Natural killer cell treated with Interleukin-12 subunit alpha and Interleukin-12 subunit beta and Interleukin-15 and Interleukin-18, amount 100 ng/mL, for 72 hours (primary cell): ENCODE results near the gene MBP. TPM values are rescaled to one million over a fixed set of nuclear protein-coding genes. Genes with fewer than 3 reads are reported as not detected.

ENCODE experiments used
- ATAC-seq, 2 donors: fragments of 150-1000 bp; cut with Tn5 transposase in 1 of 2; sonication (Bioruptor Pico), chemical (Tn5 transposase) in 1 of 2; 2 replicates each; pipeline ENCODE4 v1.10.0; 2021
- DNase-seq: peaks from one replicate; pipeline ENCODE4 v3.0.0; 2022; ENCODE audit warnings: low spot score
- H3K27ac Mint-ChIP-seq, 2 donors: 1 replicate in 1 of 2; 2 replicates in 1 of 2; pipeline ENCODE4 v1.8.0; 2022; ENCODE audit warnings: mixed read lengths in 2 of 2, mild to moderate bottlenecking in 1 of 2, moderate library complexity in 1 of 2
- H3K27me3 Mint-ChIP-seq, 2 donors: 1 replicate in 1 of 2; 2 replicates in 1 of 2; pipeline ENCODE4 v1.8.0; 2022; ENCODE audit warnings: mixed read lengths in 2 of 2
- H3K36me3 Mint-ChIP-seq: one replicate; pipeline ENCODE4 v1.8.0; 2022; ENCODE audit warnings: mixed read lengths
- H3K4me1 Mint-ChIP-seq, 2 donors: 1 replicate in 1 of 2; 2 replicates in 1 of 2; pipeline ENCODE4 v1.8.0; 2022; ENCODE audit warnings: low read depth in 2 of 2, mixed read lengths in 2 of 2, mild to moderate bottlenecking in 1 of 2
- H3K4me3 Mint-ChIP-seq: one replicate; pipeline ENCODE4 v1.8.0; 2022; ENCODE audit warnings: mixed read lengths
- H3K9me3 Mint-ChIP-seq: 2 replicates; pipeline ENCODE4 v1.8.0; 2022; ENCODE audit warnings: mixed read lengths
- total RNA-seq, 2 donors: library from RNA; stranded (reverse); gene quantifications; one replicate each; pipeline ENCODE4 v1.2.3, GENCODE V29; 2022

MBP gene
- total RNA-seq, 2 donors from 2014 or later, result 62.5 to 77.6 TPM

DNA sequence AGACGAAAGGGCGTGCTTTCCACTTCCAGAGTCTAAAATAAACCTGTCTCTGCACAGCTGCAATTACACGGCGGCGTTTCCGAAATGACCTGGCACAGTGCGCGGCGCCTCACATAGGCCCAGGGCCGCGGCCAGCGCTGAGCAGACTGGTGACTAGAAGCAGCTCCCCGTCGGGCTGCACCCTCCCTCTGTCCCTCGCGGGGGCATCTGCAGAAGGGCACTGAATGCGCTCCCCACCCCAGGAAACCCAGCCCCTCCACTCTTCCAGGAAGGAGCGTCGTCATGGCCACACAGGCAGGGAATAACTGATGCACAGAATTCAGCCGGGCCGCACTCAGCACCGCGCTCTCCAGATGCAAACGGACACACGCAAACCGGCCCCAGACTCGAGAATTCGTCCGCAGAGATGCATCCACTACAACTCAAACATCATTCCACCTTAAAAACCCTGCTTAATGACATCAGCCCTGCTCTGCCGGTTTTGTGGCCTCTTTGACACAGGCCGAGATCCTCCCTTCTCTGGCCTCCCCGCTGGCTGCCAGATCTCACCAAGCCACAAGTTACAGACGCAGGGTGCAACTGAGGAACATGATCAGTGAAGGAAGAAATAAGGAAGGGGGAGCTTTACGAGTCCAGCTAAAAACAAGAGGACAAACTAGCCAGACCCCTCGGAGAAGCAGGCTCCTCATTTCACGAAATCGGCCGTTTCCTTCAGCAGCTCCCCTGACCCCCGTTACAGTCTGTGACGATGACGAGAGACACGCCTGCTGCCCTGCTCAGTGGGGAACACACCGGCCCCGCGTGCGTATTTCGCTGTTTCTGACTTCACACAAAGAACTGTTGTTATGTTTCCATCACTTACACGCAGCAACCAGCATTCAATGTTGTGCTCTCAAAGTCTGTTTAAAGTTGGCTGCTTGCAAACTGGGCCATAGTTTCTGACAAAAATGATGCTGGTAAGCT is 40.2 kb downstream of the MBP start:
- H3K27me3 Mint-ChIP-seq, result no peaks in the 10 kb centered on the region
- H3K27ac Mint-ChIP-seq, result peak overlapping the region; percentile 95 to 99
- peak overlapping the region; percentile 59 for H3K4me3 Mint-ChIP-seq
- peaks cover 68 to 83% of the 10 kb centered on the region in 2 donors for H3K4me1 Mint-ChIP-seq
- ATAC-seq, result no peak
- peaks cover 7% of the 10 kb centered on the region for H3K36me3 Mint-ChIP-seq
- H3K9me3 Mint-ChIP-seq, result no peaks in the 10 kb centered on the region
- no peak for DNase-seq

DNA sequence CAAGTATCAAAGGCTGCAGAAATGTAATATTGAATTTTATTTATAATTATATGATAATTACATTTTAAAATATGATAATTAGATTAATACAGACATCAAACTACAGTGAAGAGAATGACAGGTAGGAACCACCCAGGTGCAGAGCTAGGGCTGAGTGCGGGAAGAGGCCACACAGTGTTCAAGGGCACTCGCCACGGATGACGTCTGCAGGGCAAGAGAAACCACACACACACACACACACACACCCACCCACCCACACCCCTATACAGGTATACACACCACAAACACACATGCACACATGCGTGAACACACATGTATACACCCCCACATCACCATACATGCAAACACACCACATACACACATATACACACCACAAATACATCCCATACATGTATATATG is 41.2 kb downstream of the MBP start:
- ATAC-seq (no peak), DNase-seq (no peak)
- Mint-ChIP-seq H3K9me3 (no peaks in the 10 kb centered on the region), H3K27ac (peak overlapping the region; percentile 95 to 99), H3K4me3 (peak overlapping the region; percentile 59), H3K4me1 (peaks cover 72 to 79% of the 10 kb centered on the region in 2 donors), H3K27me3 (no peaks in the 10 kb centered on the region), H3K36me3 (peaks cover 7% of the 10 kb centered on the region)

DNA sequence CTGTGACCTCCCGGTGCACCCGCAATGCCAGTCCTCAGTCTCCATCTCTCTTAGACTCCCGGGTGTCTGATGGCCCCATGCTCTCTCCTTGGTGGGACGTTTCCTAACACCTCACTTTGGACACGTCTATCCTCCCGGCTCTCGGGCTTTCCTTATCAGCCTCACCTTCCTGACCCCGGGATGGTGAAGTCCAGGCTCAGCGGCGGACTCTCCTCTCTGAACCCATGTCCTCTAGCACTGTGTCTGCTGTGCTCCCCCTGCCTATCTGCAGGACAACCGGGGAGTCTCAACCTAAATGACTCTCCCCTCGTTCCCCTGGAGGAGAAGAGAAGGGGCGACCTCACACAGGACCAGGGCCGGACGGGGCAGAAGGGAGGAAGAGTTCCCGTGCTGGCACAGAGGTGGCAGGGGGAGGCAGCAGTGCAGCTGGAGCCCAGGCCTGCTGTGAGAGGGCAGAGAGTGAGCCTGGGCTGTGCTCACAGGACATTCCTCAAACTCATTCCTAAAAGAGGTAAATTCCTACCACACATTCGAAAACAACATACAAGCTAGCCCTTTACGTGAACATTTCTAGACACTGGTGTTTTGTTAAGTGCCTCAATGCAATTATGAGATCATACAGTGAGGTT is 41.9 kb downstream of the MBP start:
- Mint-ChIP-seq H3K4me1 (peaks cover 73 to 79% of the 10 kb centered on the region in 2 donors), H3K36me3 (peaks cover 7% of the 10 kb centered on the region), H3K9me3 (no peaks in the 10 kb centered on the region), H3K27ac (peak overlapping the region; percentile 76 to 99), H3K4me3 (peak overlapping the region; percentile 26), H3K27me3 (no peaks in the 10 kb centered on the region)
- DNase-seq, result no peak
- no peak for ATAC-seq

DNA sequence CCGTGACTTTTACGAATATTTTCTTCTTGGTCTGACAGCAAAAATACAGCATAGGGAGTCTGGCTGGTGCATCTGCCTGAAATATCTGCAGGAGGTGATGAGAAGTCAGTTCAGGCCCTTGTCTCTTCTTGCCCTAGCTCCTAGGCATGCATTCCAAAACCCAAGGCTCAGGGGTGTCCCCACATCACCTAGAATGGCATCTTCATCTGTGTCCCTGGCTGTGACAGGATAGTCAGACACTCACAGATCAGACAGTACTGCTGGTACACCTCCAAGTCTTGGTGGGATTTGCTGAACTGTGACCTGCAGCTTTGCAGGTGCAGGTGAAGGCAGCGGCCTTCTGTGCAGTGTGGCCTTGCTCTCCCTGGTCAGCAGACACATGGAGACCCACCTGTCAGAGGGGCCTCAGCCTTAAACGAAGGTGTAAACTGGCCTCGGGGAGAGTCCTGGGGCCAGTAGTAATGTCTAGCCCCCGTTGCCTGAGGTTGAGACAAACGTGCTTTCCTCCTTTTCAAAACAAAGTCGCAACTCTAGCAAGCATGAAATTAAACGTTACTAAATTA is 42.8 kb downstream of the MBP start:
- peak overlapping the region; percentile 26 for H3K4me3 Mint-ChIP-seq
- no peaks in the 10 kb centered on the region for H3K9me3 Mint-ChIP-seq
- peaks cover 4% of the 10 kb centered on the region for H3K36me3 Mint-ChIP-seq
- DNase-seq (no peak), ATAC-seq (no peak)
- peaks cover 70 to 79% of the 10 kb centered on the region in 2 donors for H3K4me1 Mint-ChIP-seq
- peak overlapping the region; percentile 76 to 99 for H3K27ac Mint-ChIP-seq
- no peaks in the 10 kb centered on the region for H3K27me3 Mint-ChIP-seq

DNA sequence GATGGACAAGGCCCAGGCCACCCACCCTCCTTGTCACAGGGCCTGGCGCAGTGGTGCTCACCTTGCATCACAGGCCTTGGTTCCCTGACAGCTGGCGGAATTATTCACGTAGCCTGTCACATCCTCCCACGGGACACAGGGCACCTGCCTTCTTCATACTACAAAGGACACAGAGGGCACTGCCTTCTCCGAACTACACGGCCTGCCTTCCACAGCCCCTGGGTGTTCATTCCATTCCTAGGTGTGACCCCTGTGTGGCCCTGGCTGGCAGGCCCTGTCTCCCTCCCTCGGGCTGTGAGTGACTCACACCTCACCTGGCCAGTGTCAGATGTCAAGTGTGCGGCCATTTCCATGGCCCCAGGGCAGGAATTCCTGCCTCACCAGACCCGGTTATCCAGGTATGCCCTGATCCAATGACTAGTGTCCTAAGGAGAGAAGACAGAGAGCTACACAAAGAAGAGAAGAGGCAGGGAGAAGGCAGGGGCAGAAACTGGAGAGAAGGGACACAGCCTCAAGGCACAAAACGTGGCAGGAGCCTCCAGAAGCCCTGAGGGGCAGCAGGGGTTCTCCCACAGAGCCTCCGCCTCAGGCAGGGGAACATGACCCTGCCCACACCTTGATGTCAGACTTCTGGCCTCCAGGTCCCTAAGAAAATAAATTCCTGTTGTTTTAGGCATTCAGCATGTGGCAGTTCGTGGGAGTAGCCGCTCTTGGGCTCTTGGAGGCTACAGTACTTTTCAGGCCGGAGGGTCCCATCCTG is 43.4 kb downstream of the MBP start:
- ATAC-seq, result no peak
- peaks cover 70 to 79% of the 10 kb centered on the region in 2 donors for H3K4me1 Mint-ChIP-seq
- no peaks in the 10 kb centered on the region for H3K9me3 Mint-ChIP-seq
- peak overlapping the region; percentile 76 to 99 for H3K27ac Mint-ChIP-seq
- no peaks in the 10 kb centered on the region for H3K27me3 Mint-ChIP-seq
- H3K4me3 Mint-ChIP-seq, result no peak overlapping the region
- H3K36me3 Mint-ChIP-seq, result peaks cover 5% of the 10 kb centered on the region
- no peak for DNase-seq

DNA sequence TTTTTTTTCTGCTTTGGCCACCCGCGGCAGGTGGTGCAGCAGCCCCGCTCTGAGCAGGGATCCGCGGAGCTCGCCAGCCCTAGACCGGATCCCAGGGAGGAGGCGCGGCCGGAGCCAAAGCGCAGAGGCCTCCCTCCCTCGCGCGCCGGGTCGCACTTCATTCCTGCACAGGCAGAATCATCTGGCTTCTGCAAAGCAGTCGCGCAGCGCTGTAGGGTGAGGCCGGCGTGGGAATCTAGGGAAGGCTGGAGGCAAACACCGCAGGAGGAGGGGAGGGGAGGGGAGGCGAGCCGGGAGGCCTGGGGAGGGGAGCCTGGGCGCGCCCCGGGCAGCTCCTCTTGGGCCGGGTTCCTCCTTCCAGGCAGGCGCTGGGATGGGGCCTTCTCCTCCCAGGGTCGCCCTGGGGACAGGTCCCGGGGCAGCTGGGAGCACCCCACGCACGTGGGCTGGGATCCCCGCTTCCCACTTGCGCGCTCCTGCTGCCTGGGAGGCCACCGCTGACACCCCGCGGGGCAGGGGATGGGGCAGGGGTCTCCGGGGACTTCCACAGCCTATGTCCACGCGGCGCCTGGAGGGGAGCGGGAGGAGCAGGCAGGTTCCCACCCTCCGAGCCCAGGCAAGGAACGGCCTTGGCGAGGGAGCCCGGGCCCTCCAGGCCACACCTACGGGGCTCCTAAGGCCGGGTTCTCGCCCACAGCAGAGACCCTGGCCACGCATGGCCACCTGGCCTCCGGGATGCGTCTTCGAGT is 45.0 kb downstream of the MBP start:
- no peak for DNase-seq
- ATAC-seq, result peak in 1 of 2 donors; percentile 52
- Mint-ChIP-seq H3K36me3 (peaks cover 6% of the 10 kb centered on the region), H3K9me3 (no peaks in the 10 kb centered on the region), H3K4me1 (peaks cover 75 to 79% of the 10 kb centered on the region in 2 donors), H3K4me3 (no peak overlapping the region), H3K27ac (peak overlapping the region in 1 of 2 donors; percentile 90), H3K27me3 (no peaks in the 10 kb centered on the region)

DNA sequence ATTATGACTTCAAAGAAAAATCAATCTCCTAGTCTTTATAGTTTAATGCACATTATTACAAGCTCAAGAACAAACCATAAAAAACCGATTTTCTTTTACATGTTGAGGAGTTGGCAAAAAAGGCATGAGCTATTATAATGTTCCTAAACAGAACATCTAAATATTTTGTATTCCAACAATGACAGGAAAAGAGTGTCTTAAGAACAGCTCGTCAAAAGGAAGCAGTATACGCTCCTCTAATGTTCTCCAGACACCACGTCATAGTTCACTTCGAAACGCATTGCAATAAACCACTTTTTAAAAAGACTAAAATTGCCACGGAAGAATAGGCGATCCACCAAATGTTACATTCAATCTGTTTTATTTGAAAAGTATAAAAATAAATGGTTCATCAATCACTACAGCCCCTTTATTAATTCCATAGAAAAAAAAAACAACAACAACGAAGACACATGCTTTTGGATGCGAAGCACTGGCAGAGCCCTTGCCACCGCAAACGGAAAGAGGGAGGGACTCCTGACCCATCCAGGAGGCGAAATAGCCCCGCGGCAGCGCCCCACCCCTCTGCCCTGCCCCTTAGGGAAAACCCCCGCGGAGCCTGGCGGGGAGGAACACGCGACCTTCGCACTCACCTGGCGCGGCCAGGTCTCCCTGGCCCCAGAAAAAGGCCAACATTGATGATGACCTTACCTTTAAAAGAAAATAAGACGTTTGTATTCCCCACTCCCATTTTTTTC is 45.8 kb downstream of the MBP start:
- Mint-ChIP-seq H3K9me3 (no peaks in the 10 kb centered on the region), H3K27ac (peak overlapping the region; percentile 90 to 97), H3K4me3 (peak overlapping the region; percentile 13), H3K36me3 (peaks cover 6% of the 10 kb centered on the region), H3K4me1 (peaks cover 74 to 79% of the 10 kb centered on the region in 2 donors), H3K27me3 (no peaks in the 10 kb centered on the region)
- ATAC-seq (peak in 1 of 2 donors; percentile 70), DNase-seq (no peak)

DNA sequence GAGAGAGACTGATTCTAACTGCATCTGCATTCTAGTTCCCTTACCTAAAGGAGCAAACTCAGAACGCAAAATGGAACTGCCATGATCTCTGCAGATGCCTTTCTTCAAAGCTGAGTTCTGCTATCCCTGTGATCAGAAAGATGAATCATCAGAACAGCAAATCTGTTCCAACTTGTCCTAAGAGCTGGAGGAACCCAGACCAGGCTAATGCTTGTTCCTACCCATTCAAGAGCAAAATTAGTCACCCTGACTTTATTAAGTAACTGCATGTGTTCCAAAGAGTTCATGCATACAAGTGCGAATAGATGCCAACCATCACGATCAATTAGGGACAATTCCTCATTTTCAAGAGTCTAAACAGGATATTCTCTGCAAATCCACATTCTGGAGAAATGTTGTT is 46.5 kb downstream of the MBP start:
- peaks cover 6% of the 10 kb centered on the region for H3K36me3 Mint-ChIP-seq
- no peaks in the 10 kb centered on the region for H3K27me3 Mint-ChIP-seq
- peaks cover 76 to 81% of the 10 kb centered on the region in 2 donors for H3K4me1 Mint-ChIP-seq
- H3K4me3 Mint-ChIP-seq, result peak overlapping the region; percentile 13
- H3K27ac Mint-ChIP-seq, result peak overlapping the region; percentile 90 to 97
- DNase-seq (no peak), ATAC-seq (no peak)
- no peaks in the 10 kb centered on the region for H3K9me3 Mint-ChIP-seq

DNA sequence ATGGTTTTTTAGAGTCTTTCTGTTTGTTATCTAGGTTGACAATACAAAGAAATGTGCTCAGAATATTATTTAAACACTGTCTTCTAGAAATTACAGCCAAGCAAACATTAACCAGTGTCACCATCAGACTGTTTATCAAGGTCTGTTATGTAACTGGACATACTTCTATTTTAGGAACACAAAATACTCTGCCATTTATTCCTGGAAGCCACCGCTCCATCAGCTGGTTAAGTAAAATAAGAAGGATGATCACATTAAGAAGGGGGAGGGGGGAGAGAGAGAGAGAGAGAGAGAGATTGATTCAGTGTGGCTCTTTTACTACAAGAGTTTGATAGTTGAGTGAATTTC is 47.9 kb downstream of the MBP start:
- H3K36me3 Mint-ChIP-seq, result peaks cover 6% of the 10 kb centered on the region
- no peaks in the 10 kb centered on the region for H3K27me3 Mint-ChIP-seq
- H3K4me1 Mint-ChIP-seq, result peaks cover 75 to 81% of the 10 kb centered on the region in 2 donors
- H3K9me3 Mint-ChIP-seq, result no peaks in the 10 kb centered on the region
- DNase-seq (no peak), ATAC-seq (no peak)
- peak overlapping the region; percentile 90 to 97 for H3K27ac Mint-ChIP-seq
- H3K4me3 Mint-ChIP-seq, result peak overlapping the region; percentile 73

DNA sequence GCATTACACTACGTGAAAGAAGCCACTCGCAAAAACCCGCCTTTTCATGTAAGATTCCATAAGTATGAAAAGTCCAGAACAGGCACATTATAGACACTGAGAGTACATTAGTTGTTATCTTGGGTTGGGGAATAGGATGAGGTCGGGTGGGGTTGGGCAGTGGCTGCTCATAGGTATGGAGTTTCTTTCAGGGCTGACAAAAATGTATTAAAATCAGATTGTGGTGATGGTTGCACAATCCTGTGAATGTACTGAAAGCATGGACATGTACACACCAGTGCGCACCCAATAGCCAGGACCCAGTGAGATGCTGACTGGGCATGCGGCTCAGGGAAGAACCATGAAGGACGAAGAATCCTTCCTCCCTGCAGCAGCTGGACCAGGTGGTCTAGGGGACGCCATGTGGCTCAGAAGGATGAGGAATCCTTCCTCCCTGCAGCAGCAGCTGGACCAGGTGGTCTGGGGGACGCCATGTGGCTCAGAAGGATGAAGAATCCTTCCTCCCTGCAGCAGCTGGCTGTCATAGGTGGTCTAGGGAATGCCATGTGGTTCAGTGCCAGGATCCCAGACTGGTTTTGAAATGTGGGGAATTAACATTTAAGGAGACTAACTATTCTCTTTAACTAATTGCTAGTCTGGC is 50.1 kb downstream of the MBP start:
- ATAC-seq, result no peak
- Mint-ChIP-seq H3K27ac (peak overlapping the region; percentile 90 to 97), H3K4me1 (peaks cover 84 to 92% of the 10 kb centered on the region in 2 donors), H3K27me3 (no peaks in the 10 kb centered on the region), H3K4me3 (peak overlapping the region; percentile 73), H3K36me3 (peaks cover 6% of the 10 kb centered on the region), H3K9me3 (no peaks in the 10 kb centered on the region)
- DNase-seq, result no peak

DNA sequence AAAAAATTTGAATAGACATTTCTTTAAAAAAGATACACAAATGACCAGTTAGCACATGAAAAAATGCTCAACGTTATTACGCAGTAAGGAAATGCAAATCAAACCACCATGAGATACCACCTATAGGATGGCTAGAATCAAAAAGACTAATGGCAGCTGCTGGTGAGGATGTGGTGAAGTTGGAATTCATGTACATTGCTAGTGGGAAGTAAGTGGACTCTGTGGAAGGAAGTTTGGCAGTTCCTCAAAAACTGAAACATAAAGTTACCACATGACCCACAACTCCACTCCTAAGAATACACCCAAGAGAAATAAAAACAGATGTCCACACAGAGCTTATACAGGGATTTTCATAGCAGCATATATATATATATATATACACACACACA is 51.2 kb downstream of the MBP start:
- no peak for DNase-seq
- peak; percentile 43 to 50 for ATAC-seq
- Mint-ChIP-seq H3K4me3 (peak overlapping the region; percentile 83), H3K9me3 (no peaks in the 10 kb centered on the region), H3K27ac (peak overlapping the region; percentile 90 to 97), H3K36me3 (peaks cover 10% of the 10 kb centered on the region), H3K4me1 (peaks cover 84 to 95% of the 10 kb centered on the region in 2 donors), H3K27me3 (no peaks in the 10 kb centered on the region)
